ENCODE data around the gene CEP43. TPM values are rescaled to one million over a fixed set of nuclear protein-coding genes. Genes with fewer than 3 reads are reported as not detected.

CEP43 gene
- total RNA-seq, 2 donors from 2014 or later: 17.4 to 22.5 TPM

GRCh38 chr6:167046861-167047495 is 47.8 kb downstream of the CEP43 start:
- intact Hi-C loops (cut with DNase I, micrococcal nuclease): no loop called here
- ATAC-seq: no peak
- no peak for DNase-seq

- DNase-seq (peak in 1 of 2 donors; percentile 67), ATAC-seq (no peak)
- intact Hi-C loops (cut with DNase I, micrococcal nuclease): no loop called here
Measured at GRCh38 chr6:167047554-167047953, 48.4 kb downstream of the CEP43 start.

Small RNA genes lying within 50 kb of the gene (microRNA-seq; reads per million reads assigned to microRNA genes)
- gene MIR3939: 0 reads per million in 2 donors

Other genes starting within 250 kb of the CEP43 start
- gene RNASET2, start 42.8 kb upstream of the CEP43 start, total RNA-seq: 100 to 1,000 TPM; 130 to 151 TPM
- gene CCR6, start 123.7 kb downstream of the CEP43 start, total RNA-seq: under 1 TPM; 0.21 to 0.31 TPM
- not detected for gene GPR31, start 158.6 kb downstream of the CEP43 start, total RNA-seq

All from left colon (tissue), 2 donors.